NCI-H2029 treated with DMSO at 0.1 percent for 48 hours (cell line): ENCODE measurements around the gene CYP2W1.

Source experiments
- DNase-seq: peaks from one replicate; lab custom pipeline; 2025; lab: John Stamatoyannopoulos, UW

The CYP2W1 gene

GRCh38 chr7:1015196-1016121 lies 32.5 kb downstream of the CYP2W1 start:
- DNase-seq: no peak

GRCh38 chr7:1016577-1017531 lies 33.9 kb downstream of the CYP2W1 start:
- no peak for DNase-seq

GRCh38 chr7:1017586-1018333 lies 34.8 kb downstream of the CYP2W1 start:
- no peak for DNase-seq

- DNase-seq: no peak
Measured at GRCh38 chr7:1018334-1018695, 35.3 kb downstream of the CYP2W1 start.

GRCh38 chr7:1019255-1019785 lies 36.3 kb downstream of the CYP2W1 start:
- DNase-seq: no peak

GRCh38 chr7:1019789-1020610 lies 37.0 kb downstream of the CYP2W1 start:
- no peak for DNase-seq

GRCh38 chr7:1020849-1021251 lies 37.9 kb downstream of the CYP2W1 start:
- no peak for DNase-seq

- no peak for DNase-seq
Measured at GRCh38 chr7:1021366-1021765, 38.4 kb downstream of the CYP2W1 start.

GRCh38 chr7:1021931-1022330 lies 39.0 kb downstream of the CYP2W1 start:
- DNase-seq: no peak

GRCh38 chr7:1022356-1022755 lies 39.4 kb downstream of the CYP2W1 start:
- DNase-seq: no peak

GRCh38 chr7:1022801-1023465 lies 40.0 kb downstream of the CYP2W1 start:
- DNase-seq: no peak

GRCh38 chr7:1024331-1024841 lies 41.4 kb downstream of the CYP2W1 start:
- DNase-seq: no peak

- DNase-seq: no peak
Measured at GRCh38 chr7:1024876-1025742, 42.1 kb downstream of the CYP2W1 start.

- DNase-seq: peak; percentile 51
Measured at GRCh38 chr7:1025743-1026581, 43.0 kb downstream of the CYP2W1 start.

- no peak for DNase-seq
Measured at GRCh38 chr7:1026721-1027161, 43.8 kb downstream of the CYP2W1 start.

GRCh38 chr7:1027242-1028043 lies 44.5 kb downstream of the CYP2W1 start:
- DNase-seq: no peak

GRCh38 chr7:1028044-1028770 lies 45.2 kb downstream of the CYP2W1 start:
- peak; percentile 56 for DNase-seq
